GM19395 (cell line): ENCODE results near the gene NR2E1.

Experiments used
- ATAC-seq: cut with Tn5 transposase; IDR thresholded peaks from one replicate; pipeline ENCODE4 v1.9.1; 2021; ENCODE audit warnings: mild to moderate bottlenecking, moderate library complexity; ENCODE audit not compliant: unreplicated experiment

The NR2E1 gene

GRCh38 chr6:108203189-108204112 is 37.6 kb downstream of the NR2E1 start:
- ATAC-seq, result no peak

DNA sequence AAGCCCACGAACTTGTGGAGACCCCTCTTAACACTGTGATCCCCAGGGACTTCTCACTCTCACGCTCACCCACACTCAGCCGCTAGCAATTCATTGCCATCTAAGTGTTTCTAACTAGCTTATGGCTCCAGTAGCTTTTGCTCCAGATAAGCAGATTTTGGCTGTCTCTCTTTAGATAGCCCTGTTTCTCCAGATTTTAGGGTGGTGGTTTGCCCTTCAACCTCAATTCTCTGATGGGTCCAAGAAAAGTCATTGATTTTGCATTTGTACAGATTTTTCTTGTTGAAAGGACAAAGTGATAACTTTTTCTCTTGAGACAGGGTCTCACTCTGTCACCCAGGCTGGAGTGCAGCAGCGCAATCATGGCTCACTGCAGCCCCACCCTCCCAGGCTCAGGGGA is 41.2 kb downstream of the NR2E1 start:
- no peak for ATAC-seq

DNA sequence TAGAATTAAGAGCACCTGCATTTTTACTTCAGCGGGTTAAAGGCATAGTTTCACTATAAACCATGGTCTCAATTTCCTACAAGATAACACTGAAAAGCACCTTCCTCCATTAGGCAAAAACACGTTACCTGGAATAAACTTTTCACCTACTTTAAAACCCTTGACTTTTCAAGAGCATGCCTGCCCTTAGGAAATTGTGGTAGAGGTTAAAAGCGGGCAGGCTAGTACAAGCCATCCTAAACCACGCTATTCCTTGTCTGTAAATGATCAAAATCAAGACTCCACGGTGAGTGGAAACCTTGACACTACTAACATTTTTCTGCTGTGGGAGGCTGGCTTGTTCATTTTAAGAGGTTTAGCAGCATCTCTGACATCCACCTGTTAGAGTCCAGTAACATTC is 43.9 kb downstream of the NR2E1 start:
- ATAC-seq, result no peak

GRCh38 chr6:108210556-108210955 is 44.7 kb downstream of the NR2E1 start:
- no peak for ATAC-seq

GRCh38 chr6:108211671-108212070 is 45.8 kb downstream of the NR2E1 start:
- ATAC-seq, result no peak

GRCh38 chr6:108222064-108222463 is 56.2 kb downstream of the NR2E1 start:
- no peak for ATAC-seq

DNA sequence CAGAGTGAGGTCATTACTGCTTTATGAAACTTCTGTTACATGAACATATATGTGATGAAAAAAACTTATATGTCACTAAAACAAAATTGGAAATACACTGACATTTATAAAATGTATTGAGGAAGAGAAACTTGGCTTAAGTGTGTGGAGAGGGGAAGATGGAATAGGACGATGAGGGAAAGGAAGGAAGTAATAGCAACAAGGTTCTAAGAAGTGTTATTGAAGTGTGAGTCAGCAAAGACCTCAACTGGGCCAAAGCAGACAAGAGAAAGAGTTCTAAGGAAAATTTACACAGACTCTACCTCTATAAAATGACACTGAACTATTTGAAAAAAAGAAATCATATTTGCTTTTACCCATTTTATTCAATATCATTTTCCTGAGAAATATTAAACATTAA is 56.7 kb downstream of the NR2E1 start:
- no peak for ATAC-seq

- no peak for ATAC-seq
These were observed 61.5 kb downstream of the NR2E1 start for GRCh38 chr6:108227290-108227689.

DNA sequence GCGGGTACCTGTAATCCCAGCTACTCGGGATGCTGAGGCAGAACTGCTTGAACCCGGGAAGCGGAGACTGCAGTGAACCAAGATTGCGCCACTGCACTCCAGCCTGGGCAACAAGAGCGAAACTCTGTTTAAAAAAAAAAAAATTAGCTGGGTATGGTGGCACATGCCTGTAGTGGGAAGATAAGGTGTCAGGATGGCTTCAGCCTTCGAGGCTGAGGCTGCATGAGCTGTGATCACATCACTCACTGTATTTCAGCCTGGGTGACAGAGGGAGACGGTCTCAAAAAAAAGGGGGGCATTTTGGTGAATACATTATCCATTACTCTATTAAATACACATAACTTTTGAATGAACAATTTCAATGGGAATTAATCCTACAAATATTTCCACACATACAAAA is 62.6 kb downstream of the NR2E1 start:
- ATAC-seq, result no peak

- ATAC-seq, result no peak
These were observed 69.3 kb downstream of the NR2E1 start for GRCh38 chr6:108235127-108235526.

GRCh38 chr6:108236791-108237190 is 71.0 kb downstream of the NR2E1 start:
- no peak for ATAC-seq

- ATAC-seq, result no peak
These were observed 72.5 kb downstream of the NR2E1 start for GRCh38 chr6:108238322-108238721.
